K562 (cell line): ENCODE results near the gene FAM83E. TPM values are rescaled to one million over a fixed set of nuclear protein-coding genes. Genes with fewer than 3 reads are reported as not detected.
A peak's percentile ranks its signal among the peaks of the same experiment; 100 is the strongest.

Experiments used
- ATF3 ChIP-seq, 2 experiments: fragments of 450-650 bp in 1 of 2; sonication (generic) in 1 of 2; formaldehyde crosslinking in 1 of 2; IDR thresholded peaks in 1 of 2; conservative IDR thresholded peaks in 1 of 2; 2 replicates each; pipeline versions ENCODE4 v1.6.1 to v1.8.1; 2016 to 2023; ENCODE audit warnings: mild to moderate bottlenecking in 2 of 2, moderate library complexity in 2 of 2, inconsistent platforms in 1 of 2, missing genetic modification reagents in 1 of 2
- C11orf30 ChIP-seq: fragments of 450-650 bp; IDR thresholded peaks from 2 replicates; pipeline ENCODE4 v1.6.1; 2016; ENCODE audit warnings: low read depth, mild to moderate bottlenecking
- CBX1 ChIP-seq: sonication (generic); IDR thresholded peaks from 2 replicates; pipeline ENCODE4 v1.6.1; 2016; ENCODE audit warnings: antibody characterized with exemption, low read depth, mild to moderate bottlenecking
- ETS1 ChIP-seq: conservative IDR thresholded peaks from 2 replicates; pipeline ENCODE4 v1.6.1; 2011; ENCODE audit warnings: low read depth, mild to moderate bottlenecking, low read length; ENCODE audit not compliant: control insufficient read depth
- FOSL1 ChIP-seq: fragments of 200-800 bp; sonication (Bioruptor generic); conservative IDR thresholded peaks from 2 replicates; pipeline ENCODE4 v1.6.1; 2016; ENCODE audit warnings: missing genetic modification characterization, missing compliant biosample characterization
- ILK ChIP-seq: fragments of 450-650 bp; IDR thresholded peaks from 2 replicates; pipeline ENCODE4 v1.6.1; 2016; ENCODE audit warnings: missing genetic modification characterization, low read depth, mild to moderate bottlenecking, missing compliant biosample characterization, moderate library complexity, borderline replicate concordance
- KDM4B ChIP-seq, 2 experiments: fragments of 450-650 bp in 1 of 2; sonication (generic) in 1 of 2; IDR thresholded peaks; 2 replicates each; pipeline ENCODE4 v1.6.1; 2016 to 2017; ENCODE audit warnings: borderline replicate concordance in 2 of 2, antibody characterized with exemption in 1 of 2, low read depth in 1 of 2, mild to moderate bottlenecking in 1 of 2
- MGA ChIP-seq: fragments of 450-650 bp; IDR thresholded peaks from 2 replicates; pipeline ENCODE4 v1.6.1; 2016; ENCODE audit warnings: mild to moderate bottlenecking, moderate library complexity
- NBN ChIP-seq: fragments of 450-650 bp; IDR thresholded peaks from 2 replicates; pipeline ENCODE4 v1.6.1; 2016; ENCODE audit warnings: low read depth, mild to moderate bottlenecking
- SOX6 ChIP-seq: fragments of 450-650 bp; IDR thresholded peaks from 2 replicates; pipeline ENCODE4 v1.6.1; 2014; ENCODE audit warnings: mild to moderate bottlenecking
- TCF7 ChIP-seq: sonication (generic); IDR thresholded peaks from 2 replicates; pipeline ENCODE4 v1.6.1; 2016; ENCODE audit warnings: antibody characterized with exemption, borderline replicate concordance
- U2AF1 ChIP-seq: fragments of 200-400 bp; formaldehyde crosslinking; optimal IDR thresholded peaks from 2 replicates; pipeline ENCODE3; 2017; ENCODE audit warnings: mild to moderate bottlenecking, low read depth, low read length, moderate library complexity
- ZNF316 ChIP-seq: fragments of 450-650 bp; IDR thresholded peaks from 2 replicates; pipeline ENCODE4 v1.6.1; 2016
- polyA plus RNA-seq, 8 experiments: library from polyadenylated mRNA; depleted of rRNA in 4 of 8; stranded (reverse) in 5 of 8; unstranded in 3 of 8; fragments of >200 nt; fragmentation: Nextera tagmentation in 2 of 8; fragmentation: Illumina TruSeq in 1 of 8; extraction: Ambion mirVana in 2 of 8; extraction: Trizol in 1 of 8; gene quantifications; 2 replicates each; pipeline versions ENCODE4 v1.2.1 to v1.2.3, GENCODE V29; 2011 to 2014; ENCODE audit warnings: inconsistent platforms in 1 of 8, missing spikeins in 1 of 8
- total RNA-seq, 7 experiments: library from RNA; depleted of rRNA in 6 of 7; stranded (reverse); fragments of >200 nt in 6 of 7; fragmentation: Illumina TruSeq in 2 of 7; extraction: Trizol in 2 of 7; gene quantifications; 2 replicates each; pipeline versions ENCODE4 v1.2.1 to v1.2.3, GENCODE V29; 2011 to 2021; ENCODE audit warnings: low replicate concordance in 1 of 7

Gene FAM83E
- total and polyA plus RNA-seq, 9 of the 15 experiments (the other 6 are each of a cell fraction or from before 2014, with no cell fraction given): 0.15 to 0.87 (median 0.29) TPM; not detected in 4

GRCh38 chr19:48632692-48633147 lies 17.8 kb upstream of the FAM83E start (continued):
- TF ChIP-seq ATF3 (IDR thresholded peaks at IDR 0.05) (peak; percentile 44; the same call in 1 of the 2 replicates), ATF3 (CRISPR knock-in tag; conservative IDR thresholded peaks at IDR 0.05) (no peak), ETS1 (no peak), C11orf30 (peak; percentile 93), CBX1 (no peak), KDM4B (IDR thresholded peaks at IDR 0.05; ENCODE audit: borderline replicate concordance in 2 of 2, low read depth in 1 of 2) (no peak), ILK (tag) (no peak), ZNF316 (peak; percentile 95), U2AF1 (no peak), NBN (0 out of 2 replicates have a peak, but pooled peaks have one; percentile 15), FOSL1 (tag) (peak; percentile 81), TCF7 (0 out of 2 replicates have a peak, but pooled peaks have one; percentile 21), SOX6 (peak; percentile 55), MGA (no peak)
